ENCODE measurements around the gene PTPRM. TPM values are rescaled to one million over a fixed set of nuclear protein-coding genes. Genes with fewer than 3 reads are reported as not detected.

The PTPRM gene
- total and polyA plus RNA-seq, 2 of the 8 experiments (the other 6 are each of a cell fraction or from before 2014, with no cell fraction given), result 4.1 to 7.0 TPM

GRCh38 chr18:8339210-8339609 lies 772.1 kb downstream of the PTPRM start:
- H2BK12ac ChIP-seq (ENCODE audit: low read depth, low read length), result no peak overlapping the region
- no peaks in the 10 kb centered on the region for H3K27me3 ChIP-seq (replicated peaks in 1 of 4; ENCODE audit: control insufficient read depth in 3 of 4, extremely low read depth in 1 of 4, insufficient read depth in 3 of 4, low read length in 3 of 4)
- H3K23me2 ChIP-seq (ENCODE audit: low read depth, low read length), result no peaks in the 10 kb centered on the region
- no peak overlapping the region for H3K14ac ChIP-seq (ENCODE audit: insufficient read length)
- ChIA-PET POLR2A (ENCODE audit: partially characterized antibody) (no interaction called here), CTCF (ENCODE audit: partially characterized antibody) (interaction anchor here (0.6 to 1.6 kb wide), 3 partner anchors 8 to 144 kb away, joined by 3 to 4 read pairs (median 4); no protein-coding TSS in a partner anchor)
- no peak for FAIRE-seq
- no peak overlapping the region for H2BK20ac ChIP-seq (ENCODE audit: low read length)
- TF ChIP-seq HDAC2 (IDR thresholded peaks at IDR 0.05; ENCODE audit: borderline replicate concordance in 1 of 2, low read depth in 2 of 2, low read length in 2 of 2), result no peak
- no peak for TF ChIP-seq SUZ12 (IDR thresholded peaks at IDR 0.05; ENCODE audit: low read length)
- TF ChIP-seq KDM4A (IDR thresholded peaks at IDR 0.05; ENCODE audit: low read depth, low read length, severe bottlenecking), result no peak
- TF ChIP-seq GABPA (IDR thresholded peaks at IDR 0.05; ENCODE audit: borderline replicate concordance, insufficient read depth, low read length), result no peak
- TF ChIP-seq NANOG (IDR thresholded peaks at IDR 0.05; ENCODE audit: insufficient read depth, low read depth, low read length, poor library complexity, severe bottlenecking), result no peak
- TF ChIP-seq BCL11A (IDR thresholded peaks at IDR 0.05; ENCODE audit: low read depth in 2 of 2, low read length in 2 of 2), result no peak
- TF ChIP-seq SP4 (IDR thresholded peaks at IDR 0.05; ENCODE audit: low read length), result no peak
- no peak for TF ChIP-seq SP1 (IDR thresholded peaks at IDR 0.05; ENCODE audit: low read depth, low read length)
- TF ChIP-seq RFX5 (IDR thresholded peaks at IDR 0.05; ENCODE audit: borderline replicate concordance, low read depth, low read length), result no peak
- TF ChIP-seq POLR2AphosphoS5 (IDR thresholded peaks at IDR 0.05; ENCODE audit: low read depth, low read length), result no peak
- TF ChIP-seq CTCF (IDR thresholded peaks at IDR 0.05; ENCODE audit: control extremely low read depth in 1 of 3, insufficient read depth in 1 of 3, low read depth in 1 of 3, low read length in 3 of 3), result no peak
- no peak for TF ChIP-seq TBP (IDR thresholded peaks at IDR 0.05; ENCODE audit: low read depth, low read length)
- no peak overlapping the region for H3K4ac ChIP-seq (replicated peaks; ENCODE audit: insufficient read length, low read depth, low read length)
- H2AK5ac ChIP-seq (ENCODE audit: low read depth, low read length), result no peak overlapping the region
- 90% methylated on average over 4 of the region's 4 CpGs; no CpG with 5 or more reads in 1 of the 2 experiments for WGBS, 2 experiments (ENCODE audit: extremely low coverage in 1 of 2, insufficient coverage in 1 of 2, insufficient read length in 1 of 2, insufficient replicate concordance in 2 of 2, low coverage in 1 of 2, low lambda C conversion rate in 2 of 2, missing lambda C conversion rate in 1 of 2)
- H4K8ac ChIP-seq (ENCODE audit: extremely low read depth, insufficient read depth, low read length), result no peak overlapping the region
- no peak overlapping the region for H2BK120ac ChIP-seq (replicated peaks; ENCODE audit: low read depth, low read length)
- H3K4me3 ChIP-seq (ENCODE audit: extremely low read depth in 1 of 4, insufficient read depth in 2 of 4, low read depth in 3 of 4, low read length in 4 of 4), result no peak overlapping the region
- H3K9ac ChIP-seq (replicated peaks in 1 of 4; ENCODE audit: extremely low read depth in 1 of 4, low read depth in 3 of 4, low read length in 3 of 4), result no peak overlapping the region
- no peak for DNase-seq (ENCODE audit: low read depth in 1 of 2, low spot score in 2 of 2)
- H3K23ac ChIP-seq (ENCODE audit: insufficient read length), result no peak overlapping the region
- H3K4me1 ChIP-seq (replicated peaks in 1 of 4; ENCODE audit: control insufficient read depth in 3 of 4, insufficient read depth in 4 of 4, low read length in 3 of 4), result no peaks in the 10 kb centered on the region
- no peak overlapping the region for H3K27ac ChIP-seq (ENCODE audit: low read depth, low read length)
- no peak overlapping the region for H4K5ac ChIP-seq (ENCODE audit: insufficient read length, low read depth, low read length)
- H3K36me3 ChIP-seq (ENCODE audit: control insufficient read depth in 2 of 4, insufficient read depth in 4 of 4, low read length in 3 of 4), result no peaks in the 10 kb centered on the region
- H2BK15ac ChIP-seq (ENCODE audit: low read length), result no peak overlapping the region
- H3K9me3 ChIP-seq (ENCODE audit: insufficient read depth in 2 of 2, low read depth in 1 of 2, low read length in 1 of 2), result no peaks in the 10 kb centered on the region
- no peak overlapping the region for H3K4me2 ChIP-seq (ENCODE audit: insufficient read depth in 1 of 2, low read depth in 2 of 2, low read length in 2 of 2)
- no peak overlapping the region for H4K91ac ChIP-seq (replicated peaks; ENCODE audit: insufficient read length, low read length)
- no peaks in the 10 kb centered on the region for H3K79me1 ChIP-seq (ENCODE audit: low read depth, low read length)
- H2BK5ac ChIP-seq (ENCODE audit: low read depth, low read length), result no peak overlapping the region
- H2AFZ ChIP-seq (ENCODE audit: low read length), result no peak overlapping the region
- no peaks in the 10 kb centered on the region for H3K79me2 ChIP-seq (ENCODE audit: control insufficient read depth in 1 of 2, insufficient read depth in 2 of 2, low read length in 2 of 2)
- H3K56ac ChIP-seq (replicated peaks; ENCODE audit: insufficient read length, low read depth, low read length), result no peak overlapping the region
- no peaks in the 10 kb centered on the region for H4K20me1 ChIP-seq (replicated peaks in 1 of 2; ENCODE audit: control insufficient read depth in 1 of 2, insufficient read depth in 2 of 2, low read length in 2 of 2)
- no peak overlapping the region for H3K18ac ChIP-seq (ENCODE audit: extremely low read depth, low read length)
